Measurements from ENCODE around the gene ARNT2. TPM values are rescaled to one million over a fixed set of nuclear protein-coding genes. Genes with fewer than 3 reads are reported as not detected.

Gene ARNT2
- polyA plus RNA-seq, 2 of the 4 experiments (the other 2 are of a cell fraction): 8.9 to 17.0 TPM

DNA sequence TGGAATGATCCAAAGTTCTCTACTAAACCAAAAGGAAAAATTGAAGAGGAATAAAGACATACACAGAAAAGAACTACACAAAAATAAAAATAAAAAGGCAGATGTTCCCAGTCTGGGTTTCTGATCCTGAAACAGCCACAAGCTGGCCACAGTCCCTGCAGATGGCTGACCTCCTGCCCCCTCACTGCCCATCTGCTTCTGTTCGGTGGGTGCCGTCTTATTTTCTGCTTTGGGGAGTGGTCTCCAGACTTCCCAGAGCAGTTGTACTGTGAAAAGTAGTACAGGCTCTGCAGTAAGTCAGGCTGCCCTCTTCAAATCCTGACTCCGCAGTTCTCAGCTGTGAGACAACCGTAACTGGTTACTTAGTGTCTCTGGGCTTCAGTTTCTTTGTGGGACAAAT, 94.5 kb downstream of the ARNT2 start (continued):
- TF ChIP-seq NR3C1 (IDR thresholded peaks at IDR 0.05): no peak

- ATAC-seq (no peak), DNase-seq (ENCODE audit: low read depth in 1 of 2, low spot score in 1 of 2) (no peak), FAIRE-seq (no peak)
- 79% methylated on average over 1 of the region's 1 CpG for WGBS (ENCODE audit: missing lambda C conversion rate)
- Histone ChIP-seq H3K4me1 (peaks cover 13% of the 10 kb centered on the region), H3K27ac (no peak overlapping the region), H3K9me3 (peaks cover 3% of the 10 kb centered on the region; the same call in 1 of the 3 replicates), H3K4me2 (no peak overlapping the region), H3K4me3 (no peak overlapping the region)
- no peak for TF ChIP-seq RCOR1 (IDR thresholded peaks at IDR 0.05; ENCODE audit: low read depth, low read length)
- TF ChIP-seq ZNF302 (CRISPR knock-in tag; IDR thresholded peaks at IDR 0.05): no peak
- CTCF ChIA-PET: interaction anchor here (1.4 to 1.7 kb wide), 2 partner anchors 10 to 279 kb away, joined by 4 read pairs; partner anchors contain the start of gene CEMIP
- POLR2A ChIA-PET: no interaction called here
Measured at GRCh38 chr15:80500021-80500420, 95.8 kb downstream of the ARNT2 start.

- H3K4me1 ChIP-seq: peaks cover 3% of the 10 kb centered on the region; the same call in 1 of the 3 replicates
- TF ChIP-seq TFCP2L1 (CRISPR knock-in tag; IDR thresholded peaks at IDR 0.05): no peak
- no peak for TF ChIP-seq NFE2L2 (conservative IDR thresholded peaks at IDR 0.05; ENCODE audit: low read length)
- no peak for TF ChIP-seq MAZ (IDR thresholded peaks at IDR 0.05; ENCODE audit: borderline replicate concordance, low read depth, low read length)
- TF ChIP-seq, protein P1, sequence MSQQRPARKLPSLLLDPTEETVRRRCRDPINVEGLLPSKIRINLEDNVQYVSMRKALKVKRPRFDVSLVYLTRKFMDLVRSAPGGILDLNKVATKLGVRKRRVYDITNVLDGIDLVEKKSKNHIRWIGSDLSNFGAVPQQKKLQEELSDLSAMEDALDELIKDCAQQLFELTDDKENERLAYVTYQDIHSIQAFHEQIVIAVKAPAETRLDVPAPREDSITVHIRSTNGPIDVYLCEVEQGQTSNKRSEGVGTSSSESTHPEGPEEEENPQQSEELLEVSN (IDR thresholded peaks at IDR 0.05; ENCODE audit: borderline replicate concordance, low read depth): no peak
- no peak for TF ChIP-seq CTCF (IDR thresholded peaks at IDR 0.05)
- TF ChIP-seq ZC3H11A (IDR thresholded peaks at IDR 0.05): no peak
- no peak for TF ChIP-seq POLR2AphosphoS2 (conservative IDR thresholded peaks at IDR 0.05; ENCODE audit: low read length)
- TF ChIP-seq SREBF2 (IDR thresholded peaks at IDR 0.05): no peak
- no peak for TF ChIP-seq RCOR1 (IDR thresholded peaks at IDR 0.05; ENCODE audit: low read depth, low read length)
- TF ChIP-seq, protein P2, sequence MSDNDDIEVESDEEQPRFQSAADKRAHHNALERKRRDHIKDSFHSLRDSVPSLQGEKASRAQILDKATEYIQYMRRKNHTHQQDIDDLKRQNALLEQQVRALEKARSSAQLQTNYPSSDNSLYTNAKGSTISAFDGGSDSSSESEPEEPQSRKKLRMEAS (IDR thresholded peaks at IDR 0.05): no peak
- no peak for TF ChIP-seq NPAS2 (CRISPR knock-in tag; IDR thresholded peaks at IDR 0.05; ENCODE audit: borderline replicate concordance)
- no peak for TF ChIP-seq PHF8 (IDR thresholded peaks at IDR 0.05; ENCODE audit: borderline replicate concordance, low read depth)
- ChIA-PET POLR2A (no interaction called here), CTCF (interaction anchor here (0.9 to 1.4 kb wide), 2 partner anchors 12 to 27 kb away, joined by 3 read pairs; no protein-coding TSS in a partner anchor)
- DNase-seq (ENCODE audit: low read depth in 1 of 2, low spot score in 1 of 2) (no peak), ATAC-seq (no peak), FAIRE-seq (no peak)
- no peak overlapping the region for H3K4me2 ChIP-seq
- H3K4me3 ChIP-seq: no peak overlapping the region
- H3K27ac ChIP-seq: no peak overlapping the region
- 92% methylated on average over 8 of the region's 8 CpGs for WGBS (ENCODE audit: missing lambda C conversion rate)
- peaks cover 3% of the 10 kb centered on the region; the same call in 1 of the 3 replicates for H3K9me3 ChIP-seq
Measured at GRCh38 chr15:80501476-80501875, 97.3 kb downstream of the ARNT2 start.

DNA sequence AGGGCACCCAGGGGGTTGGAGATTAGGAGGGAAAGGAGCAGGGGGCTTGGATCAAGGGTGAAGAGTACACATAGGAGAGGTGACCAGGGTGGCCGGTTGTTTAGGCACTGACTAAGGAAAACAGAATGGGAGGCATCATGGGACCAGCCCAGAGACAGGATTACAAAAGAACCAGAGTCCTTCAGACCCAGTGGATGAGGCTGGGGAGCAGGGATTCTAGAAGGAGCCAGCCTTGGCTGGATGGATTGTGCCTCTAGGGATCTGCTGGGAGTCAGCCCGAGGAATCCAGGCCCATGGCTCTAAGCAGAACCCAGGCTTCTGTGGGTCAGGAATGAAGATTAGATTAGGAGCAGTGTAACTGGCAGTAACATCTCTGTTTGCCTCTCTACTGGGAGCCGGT, 98.6 kb downstream of the ARNT2 start:
- no peak overlapping the region for H3K27ac ChIP-seq
- peaks cover 12% of the 10 kb centered on the region; the same call in 2 of the 3 replicates for H3K4me1 ChIP-seq
- ChIA-PET CTCF (no interaction called here), POLR2A (no interaction called here)
- ATAC-seq (no peak), DNase-seq (ENCODE audit: low read depth in 1 of 2, low spot score in 1 of 2) (no peak), FAIRE-seq (no peak)
- WGBS (ENCODE audit: missing lambda C conversion rate): 82% methylated on average over 3 of the region's 3 CpGs
- no peak overlapping the region for H3K4me2 ChIP-seq
- no peak overlapping the region for H3K4me3 ChIP-seq
- TF ChIP-seq POLR2AphosphoS2 (conservative IDR thresholded peaks at IDR 0.05; ENCODE audit: low read length) (no peak), SREBF2 (IDR thresholded peaks at IDR 0.05) (no peak), MAFK (IDR thresholded peaks at IDR 0.05; ENCODE audit: partially characterized antibody) (no peak), FOSB (CRISPR knock-in tag; IDR thresholded peaks at IDR 0.05) (no peak), NR3C1 (IDR thresholded peaks at IDR 0.05) (no peak), ZSCAN20 (CRISPR knock-in tag; IDR thresholded peaks at IDR 0.05) (no peak), RFX5 (IDR thresholded peaks at IDR 0.05) (no peak), HEYL (CRISPR knock-in tag; IDR thresholded peaks at IDR 0.05) (no peak), ZFP36 (IDR thresholded peaks at IDR 0.05; ENCODE audit: borderline replicate concordance, partially characterized antibody) (no peak)
- TF ChIP-seq, protein P3, sequence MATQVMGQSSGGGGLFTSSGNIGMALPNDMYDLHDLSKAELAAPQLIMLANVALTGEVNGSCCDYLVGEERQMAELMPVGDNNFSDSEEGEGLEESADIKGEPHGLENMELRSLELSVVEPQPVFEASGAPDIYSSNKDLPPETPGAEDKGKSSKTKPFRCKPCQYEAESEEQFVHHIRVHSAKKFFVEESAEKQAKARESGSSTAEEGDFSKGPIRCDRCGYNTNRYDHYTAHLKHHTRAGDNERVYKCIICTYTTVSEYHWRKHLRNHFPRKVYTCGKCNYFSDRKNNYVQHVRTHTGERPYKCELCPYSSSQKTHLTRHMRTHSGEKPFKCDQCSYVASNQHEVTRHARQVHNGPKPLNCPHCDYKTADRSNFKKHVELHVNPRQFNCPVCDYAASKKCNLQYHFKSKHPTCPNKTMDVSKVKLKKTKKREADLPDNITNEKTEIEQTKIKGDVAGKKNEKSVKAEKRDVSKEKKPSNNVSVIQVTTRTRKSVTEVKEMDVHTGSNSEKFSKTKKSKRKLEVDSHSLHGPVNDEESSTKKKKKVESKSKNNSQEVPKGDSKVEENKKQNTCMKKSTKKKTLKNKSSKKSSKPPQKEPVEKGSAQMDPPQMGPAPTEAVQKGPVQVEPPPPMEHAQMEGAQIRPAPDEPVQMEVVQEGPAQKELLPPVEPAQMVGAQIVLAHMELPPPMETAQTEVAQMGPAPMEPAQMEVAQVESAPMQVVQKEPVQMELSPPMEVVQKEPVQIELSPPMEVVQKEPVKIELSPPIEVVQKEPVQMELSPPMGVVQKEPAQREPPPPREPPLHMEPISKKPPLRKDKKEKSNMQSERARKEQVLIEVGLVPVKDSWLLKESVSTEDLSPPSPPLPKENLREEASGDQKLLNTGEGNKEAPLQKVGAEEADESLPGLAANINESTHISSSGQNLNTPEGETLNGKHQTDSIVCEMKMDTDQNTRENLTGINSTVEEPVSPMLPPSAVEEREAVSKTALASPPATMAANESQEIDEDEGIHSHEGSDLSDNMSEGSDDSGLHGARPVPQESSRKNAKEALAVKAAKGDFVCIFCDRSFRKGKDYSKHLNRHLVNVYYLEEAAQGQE (IDR thresholded peaks at IDR 0.05): no peak
- peaks cover 3% of the 10 kb centered on the region; the same call in 1 of the 3 replicates for H3K9me3 ChIP-seq

All from A549 (cell line).